ENCODE data around the gene APOC3. TPM values are rescaled to one million over a fixed set of nuclear protein-coding genes. Genes with fewer than 3 reads are reported as not detected.

The APOC3 gene
- total and polyA plus RNA-seq, 2 of the 4 experiments (the other 2 are of a cell fraction): not detected

GRCh38 chr11:116840746-116841296 is 11.1 kb downstream of the APOC3 start:
- peaks cover 15% of the 10 kb centered on the region for H3K36me3 ChIP-seq (ENCODE audit: control insufficient read depth, insufficient read depth, low read length)
- DNase-seq (no peak), ATAC-seq (ENCODE audit: low read depth) (no peak)
- H4K8ac ChIP-seq (ENCODE audit: low read depth in 2 of 2, low read length in 2 of 2): no peak overlapping the region
- no peak overlapping the region for H2BK120ac ChIP-seq (ENCODE audit: low read depth, low read length)
- H3K4me1 ChIP-seq (ENCODE audit: control insufficient read depth, insufficient read depth, low read length): no peaks in the 10 kb centered on the region
- H3K79me1 ChIP-seq (ENCODE audit: low read depth in 1 of 2, low read length in 2 of 2): no peaks in the 10 kb centered on the region
- WGBS, 2 experiments (ENCODE audit: extremely low coverage in 2 of 2, insufficient read length in 1 of 2): 70% methylated on average over 2 of the region's 9 CpGs; no CpG with 5 or more reads in 1 of the 2 experiments
- no peak overlapping the region for H3K4ac ChIP-seq (ENCODE audit: low read depth, low read length)
- H3K4me3 ChIP-seq (ENCODE audit: insufficient read depth, low read depth, low read length): no peak overlapping the region
- no peaks in the 10 kb centered on the region for H3K9me3 ChIP-seq (ENCODE audit: control insufficient read depth, insufficient read depth, low read length)
- H3K9me1 ChIP-seq (ENCODE audit: insufficient read depth, low read length): no peaks in the 10 kb centered on the region
- H2BK5ac ChIP-seq (ENCODE audit: low read depth, low read length, poor library complexity, severe bottlenecking): no peak overlapping the region
- H4K5ac ChIP-seq (ENCODE audit: low read depth, low read length): no peak overlapping the region
- dilution Hi-C loops (cut with HindIII; ENCODE audit: low sequenced_read_pairs, unreplicated experiment): no loop called here
- H4K91ac ChIP-seq (ENCODE audit: insufficient read depth, low read depth, low read length): no peak overlapping the region
- POLR2A ChIA-PET (ENCODE audit: unreplicated experiment): no interaction called here
- CTCF ChIA-PET: interaction anchor here (0.6 to 1.0 kb wide), 2 partner anchors 12 to 218 kb away, joined by 3 to 4 read pairs; no protein-coding TSS in a partner anchor
- no peak overlapping the region for H2BK15ac ChIP-seq (ENCODE audit: low read depth, low read length)
- no peak overlapping the region for H2AK9ac ChIP-seq (replicated peaks; ENCODE audit: low read depth, low read length, poor library complexity)
- H3K9ac ChIP-seq (ENCODE audit: low read depth, low read length): no peak overlapping the region
- no peak overlapping the region for H3K56ac ChIP-seq (ENCODE audit: extremely low read depth, insufficient read depth, low read length)
- H3K27ac ChIP-seq (ENCODE audit: insufficient read depth, low read length): no peak overlapping the region
- no peak overlapping the region for H2AK5ac ChIP-seq (ENCODE audit: low read depth, low read length)
- no peaks in the 10 kb centered on the region for H3K27me3 ChIP-seq (ENCODE audit: control insufficient read depth, insufficient read depth, low read length)
- H2BK20ac ChIP-seq (ENCODE audit: low read depth, low read length): no peak overlapping the region
- no peak overlapping the region for H3K23ac ChIP-seq (ENCODE audit: low read depth, low read length)
- no peaks in the 10 kb centered on the region for H4K20me1 ChIP-seq (ENCODE audit: insufficient read depth, low read length)
- in situ Hi-C loops (cut with MboI; ENCODE audit: low sequenced_read_pairs): no loop called here
- TF ChIP-seq CHD1 (IDR thresholded peaks at IDR 0.05; ENCODE audit: low read depth, low read length) (no peak), MAFK (IDR thresholded peaks at IDR 0.05; ENCODE audit: low read depth, low read length) (no peak)
- H3K18ac ChIP-seq (ENCODE audit: low read depth, low read length): no peak overlapping the region
- intact Hi-C loops (cut with micrococcal nuclease): no loop called here
- no TSS peak for BruUV-seq (replicated peaks)
- H3K4me2 ChIP-seq (ENCODE audit: low read depth, low read length): no peak overlapping the region
- H3K14ac ChIP-seq (replicated peaks; ENCODE audit: low read depth, low read length): no peak overlapping the region
- H2AFZ ChIP-seq (replicated peaks; ENCODE audit: low read length, poor library complexity): no peak overlapping the region
